Stimulated activated CD8-positive, alpha-beta memory T cell treated with anti-CD3 and anti-CD28 coated beads, Interleukin-15, amount 100 ng/mL, for 48 hours (primary cell): ENCODE results near the gene CYP21A2.
"Not testable (repeated sequence)": the region's sequence is repeated elsewhere in the genome, so short reads cannot be mapped to it uniquely, and the experiment has no call there.

Experiments
- DNase-seq, 2 donors: peaks; one replicate each; pipeline ENCODE4 v3.0.0-alpha.2; 2020; ENCODE audit warnings: low read depth in 2 of 2

Gene CYP21A2

DNA sequence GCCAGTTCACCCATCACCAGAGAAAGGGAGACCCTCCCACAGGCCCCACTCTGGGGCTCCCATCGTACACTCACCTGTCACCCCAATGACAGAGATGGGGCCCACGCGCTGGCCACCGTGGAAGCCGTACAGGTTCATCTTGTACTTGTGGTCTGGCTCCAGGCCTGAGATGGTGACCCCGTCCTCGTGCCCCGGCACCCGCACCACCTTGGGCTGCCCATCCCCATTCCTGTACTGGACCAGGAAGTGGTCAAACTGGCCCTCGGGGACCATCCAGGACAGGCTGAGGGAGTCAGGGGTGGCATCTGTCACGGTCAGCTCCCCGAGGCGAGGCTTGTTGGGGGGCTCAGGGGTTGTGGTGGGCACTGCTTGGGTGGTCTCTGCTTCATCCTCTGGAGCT, 15.1 kb downstream of the CYP21A2 start:
- DNase-seq = not testable (repeated sequence)

DNA sequence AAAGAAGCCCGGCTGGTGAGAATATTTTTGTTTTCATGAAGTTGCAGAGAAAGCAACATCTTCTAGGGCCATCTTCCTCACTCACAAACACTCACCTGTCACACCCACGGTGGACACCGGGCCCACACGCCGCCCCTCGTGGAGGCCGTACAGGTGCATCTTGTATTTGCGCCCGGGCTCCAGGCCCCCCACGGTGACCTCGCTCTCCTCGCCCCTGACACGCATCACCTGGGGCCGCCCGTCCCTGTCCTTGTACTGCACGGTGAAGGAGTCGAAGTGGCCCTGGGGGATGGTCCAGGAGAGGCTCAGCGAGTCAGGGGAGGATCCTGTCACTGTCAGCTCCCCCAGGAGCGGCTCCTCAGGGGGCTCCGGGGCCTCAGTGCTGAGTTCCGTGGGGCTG, 17.5 kb downstream of the CYP21A2 start:
- not testable (repeated sequence) for DNase-seq

DNA sequence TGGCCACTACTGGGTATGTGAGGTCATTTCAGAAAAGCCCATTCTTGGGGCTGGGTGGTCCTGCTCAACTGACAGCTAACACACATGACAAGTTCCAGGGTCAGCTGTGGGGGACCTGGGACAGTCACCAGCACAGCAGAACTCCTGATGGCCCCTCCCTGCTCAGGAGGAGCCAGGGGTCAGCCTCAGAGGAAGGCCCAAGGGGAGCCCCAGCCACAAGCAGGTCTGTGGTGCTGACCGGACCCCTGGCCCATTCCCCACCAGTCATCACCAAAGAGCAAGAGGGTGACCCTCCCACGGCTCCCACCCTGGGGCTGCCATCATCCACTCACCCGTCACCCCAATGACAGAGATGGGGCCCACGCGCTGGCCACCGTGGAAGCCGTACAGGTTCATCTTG, 18.0 kb downstream of the CYP21A2 start:
- DNase-seq = no peak

DNA sequence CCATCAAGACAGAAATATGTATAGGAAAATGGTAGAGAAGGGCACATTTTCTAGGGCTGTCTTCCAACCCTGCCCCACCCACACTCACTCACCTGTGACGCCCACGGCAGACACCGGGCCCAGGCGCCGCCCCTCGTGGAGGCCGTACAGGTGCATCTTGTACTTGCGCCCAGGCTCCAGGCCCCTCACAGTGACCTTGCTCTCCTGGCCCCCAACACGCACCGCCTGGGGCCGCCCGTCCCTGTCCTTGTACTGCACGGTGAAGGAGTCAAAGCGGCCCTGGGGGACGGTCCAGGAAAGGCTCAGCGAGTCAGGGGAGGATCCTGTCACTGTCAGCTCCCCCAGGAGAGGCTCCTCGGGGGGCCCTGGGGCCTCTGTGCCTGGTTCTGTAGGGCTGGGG, 19.8 kb downstream of the CYP21A2 start:
- no peak for DNase-seq

DNA sequence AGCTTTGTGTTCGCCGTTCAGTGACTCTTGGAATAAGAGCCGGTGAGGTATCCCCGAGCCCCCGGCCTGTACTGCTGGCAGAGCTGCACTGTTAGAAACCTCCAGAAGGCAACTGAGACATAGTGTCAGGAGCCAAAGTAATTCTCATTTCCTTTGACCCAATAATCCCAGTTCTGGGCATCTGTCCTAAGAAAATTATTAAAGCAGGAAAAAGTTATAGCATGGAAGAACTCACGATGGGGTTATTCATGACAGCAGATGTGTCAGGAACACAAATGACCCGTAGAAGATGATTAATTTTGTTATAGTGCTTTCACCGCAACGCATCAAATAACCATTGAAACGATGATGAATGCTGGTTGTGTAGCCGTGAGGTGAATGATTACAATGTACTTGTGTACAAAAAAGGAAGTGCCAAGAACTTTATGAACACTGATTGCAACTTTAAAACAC, 20.3 kb downstream of the CYP21A2 start:
- no peak for DNase-seq

DNA sequence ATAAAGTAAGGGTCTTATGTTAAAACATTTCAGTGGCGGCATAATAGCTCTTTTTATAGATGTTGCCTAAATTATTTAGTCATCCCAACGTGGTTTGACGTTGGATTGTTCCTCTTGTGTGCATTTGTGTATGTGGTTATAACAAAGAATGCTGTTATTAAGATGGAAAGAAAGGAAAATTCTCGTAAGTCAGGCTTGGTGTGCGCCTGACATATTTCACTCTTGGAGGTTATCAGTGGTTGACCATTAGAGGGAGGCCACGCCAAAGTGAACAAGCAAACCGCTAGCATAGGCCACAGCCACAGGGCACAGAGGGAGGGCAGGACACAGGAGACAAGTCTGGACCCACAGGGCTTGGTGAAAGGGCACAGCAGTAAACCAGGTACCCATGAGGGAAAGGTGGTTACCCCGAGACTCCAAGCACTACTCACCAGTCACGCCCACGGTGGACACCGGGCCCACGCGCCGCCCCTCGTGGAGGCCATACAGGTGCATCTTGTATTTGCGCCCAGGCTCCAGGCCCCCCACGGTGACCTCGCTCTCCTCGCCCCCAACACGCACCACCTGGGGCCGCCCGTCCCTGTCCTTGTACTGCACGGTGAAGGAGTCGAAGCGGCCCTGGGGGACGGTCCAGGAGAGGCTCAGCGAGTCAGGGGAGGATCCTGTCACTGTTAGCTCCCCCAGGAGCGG, 22.9 kb downstream of the CYP21A2 start:
- DNase-seq = no peak

DNA sequence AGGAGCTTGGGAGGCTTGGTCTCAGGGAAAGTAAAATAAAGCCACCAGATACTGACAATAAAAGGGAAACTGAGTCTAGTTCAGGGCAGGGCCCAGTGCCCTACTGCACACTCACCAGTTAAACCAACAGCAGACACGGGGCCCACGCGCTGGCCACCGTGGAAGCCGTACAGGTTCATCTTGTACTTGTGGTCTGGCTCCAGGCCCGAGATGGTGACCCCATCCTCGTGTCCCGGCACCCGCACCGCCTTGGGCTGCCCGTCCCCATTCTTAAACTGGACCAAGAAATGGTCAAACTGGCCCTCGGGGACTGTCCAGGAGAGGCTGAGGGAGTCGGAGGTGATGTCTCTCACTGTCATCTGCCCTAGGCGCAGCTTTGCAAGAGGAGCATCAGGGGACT, 26.5 kb downstream of the CYP21A2 start:
- no peak for DNase-seq

DNA sequence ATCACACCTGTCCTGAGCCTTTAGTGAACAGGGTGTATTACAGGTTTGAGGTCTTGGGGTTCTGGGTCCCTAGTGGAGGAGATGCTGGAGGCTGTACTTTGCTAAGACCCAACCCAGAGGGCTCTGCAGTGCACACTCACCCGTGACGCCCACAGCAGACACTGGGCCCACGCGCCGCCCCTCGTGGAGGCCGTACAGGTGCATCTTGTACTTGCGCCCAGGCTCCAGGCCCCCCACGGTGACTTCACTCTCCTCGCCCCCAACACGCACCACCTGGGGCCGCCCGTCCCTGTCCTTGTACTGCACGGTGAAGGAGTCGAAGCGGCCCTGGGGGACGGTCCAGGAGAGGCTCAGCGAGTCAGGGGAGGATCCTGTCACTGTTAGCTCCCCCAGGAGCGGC, 29.3 kb downstream of the CYP21A2 start:
- DNase-seq = not testable (repeated sequence)

DNA sequence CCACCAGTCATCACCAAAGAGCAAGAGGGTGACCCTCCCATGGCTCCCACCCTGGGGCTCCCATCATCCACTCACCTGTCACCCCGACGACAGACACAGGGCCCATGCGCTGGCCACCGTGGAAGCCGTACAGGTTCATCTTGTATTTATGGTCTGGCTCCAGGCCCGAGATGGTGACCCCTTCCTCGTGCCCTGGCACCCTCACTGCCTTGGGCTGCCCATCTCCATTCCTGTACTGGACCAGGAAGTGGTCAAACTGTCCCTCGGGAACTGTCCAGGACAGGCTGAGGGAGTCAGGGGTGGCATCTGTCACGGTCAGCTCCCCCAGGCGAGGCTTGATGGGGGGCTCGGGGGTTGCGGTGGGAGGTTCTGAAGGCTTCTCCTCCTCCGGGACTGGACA, 30.1 kb downstream of the CYP21A2 start:
- DNase-seq = not testable (repeated sequence)

DNA sequence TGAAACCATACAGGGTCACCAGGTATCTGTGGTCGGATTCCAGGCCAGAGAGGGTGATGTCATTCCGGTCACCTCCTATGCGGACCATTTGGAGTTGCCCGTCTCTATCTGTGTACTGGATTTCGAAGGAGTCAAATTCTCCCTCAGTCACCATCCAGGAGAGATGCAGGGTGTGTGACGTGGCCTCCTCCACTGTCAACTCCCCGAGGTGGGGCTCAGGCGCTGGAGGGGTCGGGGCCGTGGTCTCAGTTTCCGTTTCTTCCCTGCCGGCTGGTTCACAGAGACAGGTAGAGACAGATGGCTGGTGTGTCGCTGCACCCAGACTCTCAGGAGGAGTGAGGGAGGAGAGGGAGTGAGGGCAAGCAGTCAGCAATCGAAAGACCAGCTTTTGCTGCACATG, 30.7 kb downstream of the CYP21A2 start:
- no peak for DNase-seq

DNA sequence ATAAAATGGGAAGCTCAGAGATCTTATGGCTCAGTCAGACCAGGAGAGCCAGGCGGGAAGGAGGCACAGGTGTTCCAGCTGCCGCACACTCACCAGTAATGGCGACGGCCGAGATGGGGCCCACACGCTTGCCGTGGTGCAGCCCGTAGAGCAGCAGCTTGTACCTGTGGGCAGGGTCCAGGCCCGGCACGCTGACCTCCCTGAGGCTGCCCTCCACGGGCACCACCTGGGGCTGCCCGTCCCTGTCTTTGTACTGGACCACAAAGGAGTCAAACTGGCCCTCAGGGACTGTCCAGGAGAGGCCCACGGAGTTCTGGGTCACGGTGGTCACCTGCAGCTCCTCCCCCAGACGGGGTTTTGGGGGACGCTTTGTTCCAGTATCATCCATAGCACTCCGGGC, 31.2 kb downstream of the CYP21A2 start:
- DNase-seq = no peak

DNA sequence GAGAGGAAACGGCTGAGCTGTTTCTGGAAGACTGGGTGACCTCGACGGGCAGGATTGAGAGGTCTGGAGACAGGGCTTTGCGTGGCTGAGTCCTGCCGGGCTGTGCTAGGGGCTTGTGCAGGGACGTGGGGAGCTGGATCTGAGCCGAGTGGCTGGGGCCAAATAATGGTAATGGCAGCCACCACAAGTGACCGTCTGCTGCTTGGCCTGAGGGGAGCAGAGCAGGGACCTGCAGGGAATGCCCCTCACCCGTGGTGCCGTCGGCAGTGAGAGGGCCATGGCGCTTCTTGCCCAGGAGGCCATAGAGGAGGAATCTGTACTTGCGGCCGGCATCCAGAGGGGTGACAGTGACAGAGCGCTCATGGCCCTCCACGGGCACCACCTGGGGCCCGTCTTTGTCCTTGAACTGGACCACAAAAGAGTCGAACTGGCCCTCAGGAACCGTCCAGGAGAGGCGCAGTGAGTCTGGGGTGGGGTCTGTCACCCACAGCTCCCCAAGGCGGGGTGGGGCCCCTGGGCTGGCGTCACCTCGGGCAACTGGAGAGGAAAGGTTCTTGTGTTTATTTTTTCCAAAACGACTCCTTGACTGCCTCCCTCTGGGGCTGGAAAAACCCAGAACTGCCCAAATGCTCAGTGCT, 31.8 kb downstream of the CYP21A2 start:
- no peak for DNase-seq

DNA sequence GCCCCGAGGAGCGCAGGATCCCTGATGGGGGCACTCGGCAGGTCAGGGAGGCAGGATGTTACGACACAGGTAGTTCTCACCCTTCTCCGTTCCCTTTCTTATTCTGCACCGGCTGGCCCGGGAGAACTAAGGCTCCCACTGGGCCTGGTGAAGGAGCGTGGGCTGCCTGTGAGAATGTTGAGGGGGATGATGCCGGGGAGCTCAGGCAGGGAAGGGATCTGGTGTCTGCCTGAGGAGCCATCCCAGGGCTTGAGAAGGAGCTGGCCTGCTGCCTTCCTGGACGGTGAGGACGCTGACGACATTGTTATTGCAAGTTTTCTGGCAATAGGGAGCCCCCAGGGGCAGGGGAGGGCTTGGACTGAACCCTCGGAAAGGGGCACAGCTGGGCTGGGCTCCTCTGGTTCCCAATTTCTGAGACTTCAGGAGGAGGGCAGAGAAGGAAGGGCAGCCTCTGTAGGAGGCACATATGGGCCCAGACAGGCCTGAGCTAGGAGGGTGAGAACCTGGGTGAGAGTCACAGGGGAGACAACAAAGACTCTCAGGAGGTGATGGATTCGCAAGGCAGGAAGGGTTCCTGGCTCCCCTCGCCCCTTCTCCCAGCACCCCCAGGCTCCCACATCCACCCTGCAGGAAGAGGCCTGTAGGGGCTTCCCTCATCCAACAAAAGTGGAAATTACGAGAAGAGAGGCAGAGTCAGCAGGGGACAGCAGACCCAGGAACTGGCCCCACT, 32.8 kb downstream of the CYP21A2 start:
- no peak for DNase-seq

DNA sequence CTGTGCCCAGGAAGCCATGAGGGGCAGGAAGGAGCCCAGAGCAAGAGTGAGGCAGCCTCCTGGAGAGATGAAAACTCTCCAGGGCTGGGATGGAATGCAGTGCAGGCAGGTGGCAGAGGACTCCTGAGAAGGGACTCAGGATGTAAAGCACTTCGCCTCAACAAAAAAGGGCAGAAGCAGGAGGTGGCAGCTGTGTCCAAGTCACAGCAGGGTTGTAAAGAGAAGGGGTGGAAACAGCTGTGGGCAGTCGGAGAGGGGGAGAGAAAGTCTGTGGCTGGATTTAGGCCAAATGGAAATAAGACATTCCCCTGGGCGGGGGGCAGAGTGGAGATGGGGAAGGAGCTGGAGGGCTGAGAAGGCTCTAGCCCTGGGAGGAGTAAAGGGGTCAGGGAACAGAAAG, 34.9 kb downstream of the CYP21A2 start:
- no peak for DNase-seq

DNA sequence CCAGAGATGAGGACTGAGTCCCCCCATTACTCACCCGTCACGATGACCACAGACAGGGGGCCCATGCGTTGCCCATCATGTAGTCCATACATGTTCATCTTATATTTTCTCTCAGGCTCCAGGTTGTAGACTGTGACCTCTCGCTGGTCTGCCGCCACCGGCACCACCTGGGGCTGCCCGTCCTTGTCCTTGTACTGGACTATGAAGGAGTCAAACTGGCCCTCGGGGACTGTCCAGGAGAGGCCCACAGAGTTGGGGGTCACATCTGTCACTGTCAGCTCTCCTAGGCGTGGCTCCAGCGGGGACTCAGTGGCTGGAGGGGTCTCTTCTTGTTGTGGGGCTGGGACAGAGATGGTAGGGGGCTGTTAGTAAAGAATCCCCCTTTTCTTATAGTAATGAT, 35.4 kb downstream of the CYP21A2 start:
- DNase-seq = no peak

DNA sequence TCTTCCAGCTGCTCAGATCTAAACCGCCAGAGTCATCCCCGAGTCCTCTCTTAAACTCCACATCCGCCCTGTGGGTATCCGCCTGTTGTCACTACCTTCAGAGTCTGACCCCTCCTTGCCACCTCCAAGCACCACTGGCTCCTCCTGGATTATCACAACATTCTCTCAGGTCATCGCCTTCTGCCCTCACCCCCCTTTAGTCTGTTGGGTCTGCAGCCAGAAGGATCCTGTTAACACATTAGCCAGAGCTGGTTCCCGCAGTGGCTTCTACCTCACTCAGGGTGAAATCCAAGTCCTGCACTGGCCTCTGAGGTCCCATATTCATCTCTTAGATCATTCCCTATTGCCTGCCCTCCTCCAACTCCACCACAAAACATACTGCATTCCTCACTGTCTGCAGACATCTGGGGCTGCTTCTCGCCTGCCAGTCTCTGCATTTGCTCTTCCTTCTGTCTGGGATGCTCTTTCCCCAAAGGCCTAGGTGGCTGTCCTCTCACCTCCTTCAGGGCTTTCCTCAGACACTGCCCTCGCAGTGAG, 36.8 kb downstream of the CYP21A2 start:
- no peak for DNase-seq

DNA sequence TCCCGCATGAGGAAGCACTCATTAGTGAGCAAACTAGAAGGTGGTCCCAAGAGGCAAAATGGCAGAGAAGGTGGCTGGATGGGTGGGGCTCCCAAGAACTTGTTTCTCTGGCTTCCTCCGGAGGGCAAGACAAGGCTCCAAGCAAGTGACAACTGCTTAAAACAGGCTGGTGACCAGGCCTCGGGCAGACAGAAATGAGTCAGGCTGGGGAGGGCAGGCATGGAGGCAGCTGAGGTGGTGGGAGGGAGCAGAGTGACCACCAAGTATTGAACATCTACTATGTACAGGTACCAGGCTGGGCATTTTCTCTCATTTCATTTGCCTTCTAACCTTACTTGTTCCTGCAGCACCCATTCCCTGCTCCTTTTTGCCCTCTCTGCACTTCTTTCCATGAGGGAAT, 37.6 kb downstream of the CYP21A2 start:
- DNase-seq = no peak

DNA sequence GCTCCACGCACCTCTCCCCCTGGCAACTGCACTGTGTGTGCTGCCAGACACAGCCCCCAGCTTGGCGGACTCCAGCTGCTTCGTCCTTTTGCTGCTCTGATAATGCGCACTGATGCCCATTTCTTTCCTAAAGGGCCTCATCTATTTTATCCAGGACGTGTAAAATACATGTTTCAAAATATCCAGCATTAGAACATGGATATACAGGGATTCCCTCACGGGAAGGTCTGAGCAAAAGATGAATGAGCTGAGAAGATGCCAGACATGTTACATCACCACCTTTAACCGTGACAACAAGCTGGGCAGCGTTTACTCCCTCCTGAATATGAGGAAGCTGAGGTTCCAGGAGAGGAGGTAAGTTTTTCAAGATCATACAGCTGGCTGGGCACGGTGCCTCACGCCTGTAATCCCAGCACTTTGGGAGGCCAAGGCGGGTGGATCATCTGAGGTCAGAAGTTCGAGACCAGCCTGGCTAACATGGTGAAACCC, 38.1 kb downstream of the CYP21A2 start:
- no peak for DNase-seq

DNA sequence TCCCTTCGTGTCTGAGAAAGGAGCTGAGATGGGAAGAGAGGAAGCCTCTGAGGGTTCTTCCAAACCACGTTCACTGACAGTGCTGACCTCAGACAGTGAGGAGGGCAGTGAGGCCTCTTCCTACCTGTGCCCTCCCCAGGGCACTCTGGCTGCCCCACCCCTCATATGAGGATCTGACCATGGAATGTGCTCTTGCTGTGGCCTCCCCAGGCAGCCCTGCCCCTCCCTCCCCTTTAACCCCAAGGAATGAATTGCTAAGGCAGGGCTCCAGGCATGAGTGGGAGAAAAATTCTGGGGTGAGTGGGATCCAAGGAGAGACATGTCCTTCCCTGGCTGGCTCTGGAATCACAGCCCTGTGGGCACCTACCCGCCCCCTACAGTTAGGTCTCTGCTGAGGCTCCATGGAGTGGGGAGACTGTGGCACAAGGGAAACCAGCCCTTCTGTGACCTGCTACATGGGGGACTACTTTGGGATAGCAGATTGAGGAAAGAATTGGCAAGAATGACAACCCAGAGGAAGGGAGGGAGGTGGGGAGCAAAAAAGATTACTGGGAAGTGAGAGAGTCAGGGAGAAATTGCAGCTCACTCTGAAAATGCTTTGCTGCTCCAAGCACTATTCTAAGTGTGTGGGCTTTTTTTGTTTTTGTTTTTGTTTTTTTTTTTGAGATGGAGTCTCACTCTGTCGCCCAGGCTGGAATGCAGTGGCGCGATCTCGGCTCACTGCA, 41.5 kb downstream of the CYP21A2 start:
- DNase-seq = no peak

DNA sequence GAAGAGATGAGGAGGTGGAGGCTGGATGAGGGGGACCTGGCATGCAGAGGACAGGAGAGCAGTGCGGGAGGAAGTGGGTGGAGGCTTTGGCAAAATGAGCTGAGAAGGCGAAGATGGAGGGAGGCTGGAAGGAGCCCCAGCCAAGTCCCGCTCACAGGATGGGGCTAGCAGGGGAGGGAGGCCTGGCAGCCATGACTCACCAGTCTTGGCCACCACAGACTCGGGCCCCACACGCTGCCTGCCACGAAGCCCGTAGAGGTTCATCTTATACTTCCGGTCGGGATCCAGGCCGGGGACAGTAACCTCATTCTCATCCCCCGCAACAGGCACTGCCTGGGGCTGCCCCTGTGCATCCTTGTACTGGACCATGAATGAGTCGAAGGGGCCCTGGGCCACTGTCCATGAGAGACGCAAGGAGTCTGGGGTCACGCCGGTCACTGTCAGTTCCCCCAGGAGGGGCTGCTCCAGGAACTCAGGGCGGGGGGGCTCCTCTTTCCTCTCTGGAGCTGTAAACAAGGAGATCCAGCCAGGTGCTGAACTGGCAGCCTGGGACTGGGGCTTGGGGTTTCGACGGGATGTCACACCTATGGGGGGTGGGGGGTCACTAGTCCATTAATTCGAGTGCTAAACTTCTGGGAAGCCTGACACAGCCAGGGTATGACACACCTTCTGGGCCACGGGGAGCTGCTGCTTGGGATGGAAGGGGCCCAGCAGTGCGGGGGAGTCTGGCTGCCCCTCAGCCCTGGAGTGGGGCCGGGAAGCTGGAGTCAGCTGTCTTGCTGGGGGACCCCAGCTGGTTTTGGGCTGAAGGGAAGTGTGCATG, 43.2 kb downstream of the CYP21A2 start:
- no peak for DNase-seq

DNA sequence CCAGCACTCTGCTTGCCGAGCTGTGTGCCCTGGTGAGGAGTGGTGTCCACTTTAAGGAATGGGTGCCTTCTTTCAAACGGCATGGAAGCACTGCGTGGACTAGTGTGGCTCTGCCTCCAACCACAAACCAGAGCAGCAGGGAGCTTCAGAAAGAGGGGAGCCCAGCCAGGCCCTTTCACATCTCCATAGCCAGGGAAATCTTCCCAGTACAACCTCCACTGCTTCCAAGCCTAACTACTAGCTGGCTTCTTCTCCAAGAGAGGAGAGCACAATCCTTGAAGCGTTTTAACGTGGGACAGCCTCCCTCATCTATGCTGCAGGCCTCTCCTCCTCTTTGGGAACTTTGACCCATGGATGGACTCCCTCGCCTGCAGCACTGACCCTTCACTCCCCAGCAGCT, 44.3 kb downstream of the CYP21A2 start:
- DNase-seq = no peak
